GM12878 (cell line): ENCODE data around the gene SNX33. TPM values are rescaled to one million over a fixed set of nuclear protein-coding genes. Genes with fewer than 3 reads are reported as not detected.

Experiments
- CHD1 ChIP-seq: IDR thresholded peaks from 2 replicates; pipeline ENCODE4 v1.6.1; 2012; ENCODE audit warnings: low read depth, low read length, improper control_type of control experiment
- DPF2 ChIP-seq: fragments of 450-650 bp; IDR thresholded peaks from 2 replicates; pipeline ENCODE4 v1.6.1; 2017; ENCODE audit warnings: mild to moderate bottlenecking
- EZH2 ChIP-seq: IDR thresholded peaks from 2 replicates; pipeline ENCODE4 v1.6.1; 2012; ENCODE audit warnings: low read depth, mild to moderate bottlenecking, control low read depth, inconsistent platforms, low read length, borderline replicate concordance; ENCODE audit not compliant: control insufficient read depth
- FOS ChIP-seq: IDR thresholded peaks from 3 replicates; pipeline ENCODE4 v1.6.1; 2011; ENCODE audit warnings: borderline replicate concordance; ENCODE audit not compliant: insufficient read length; ENCODE audit errors: extremely low read depth
- FOXM1 ChIP-seq: IDR thresholded peaks from 2 replicates; pipeline ENCODE4 v1.6.1; 2012; ENCODE audit warnings: low read depth, mild to moderate bottlenecking, inconsistent platforms, low read length, moderate library complexity
- GATAD2B ChIP-seq: fragments of 450-650 bp; conservative IDR thresholded peaks from 2 replicates; pipeline ENCODE4 v1.6.1; 2017; ENCODE audit warnings: low read depth, mild to moderate bottlenecking, moderate library complexity
- HCFC1 ChIP-seq: fragments of 150-350 bp; IDR thresholded peaks from 2 replicates; pipeline ENCODE4 v1.6.1; 2014; ENCODE audit warnings: low read length
- JUNB ChIP-seq: IDR thresholded peaks from 2 replicates; pipeline ENCODE4 v1.6.1; 2016; ENCODE audit warnings: antibody characterized with exemption, mild to moderate bottlenecking
- MYC ChIP-seq: IDR thresholded peaks from 2 replicates; pipeline ENCODE4 v1.6.1; 2011; ENCODE audit warnings: mild to moderate bottlenecking, low read length, moderate library complexity, inconsistent platforms; ENCODE audit not compliant: insufficient read depth, insufficient replicate concordance, insufficient read length, severe bottlenecking
- NFIC ChIP-seq: IDR thresholded peaks from 2 replicates; pipeline ENCODE4 v1.6.1; 2012; ENCODE audit warnings: low read depth, mild to moderate bottlenecking, inconsistent platforms, low read length, moderate library complexity
- NR2C1 ChIP-seq: fragments of 450-650 bp; IDR thresholded peaks from 2 replicates; pipeline ENCODE4 v1.6.1; 2017; ENCODE audit warnings: antibody characterized with exemption, mild to moderate bottlenecking, moderate library complexity
- NR2F1 ChIP-seq: fragments of 450-650 bp; conservative IDR thresholded peaks from 2 replicates; pipeline ENCODE4 v1.6.1; 2017; ENCODE audit warnings: mild to moderate bottlenecking
- POLR2AphosphoS5 ChIP-seq: IDR thresholded peaks from 2 replicates; pipeline ENCODE4 v1.6.1; 2011; ENCODE audit warnings: mild to moderate bottlenecking, low read length, inconsistent platforms
- RB1 ChIP-seq: fragments of 450-650 bp; formaldehyde crosslinking; IDR thresholded peaks from 2 replicates; pipeline ENCODE4 v1.6.1; 2017; ENCODE audit warnings: mild to moderate bottlenecking, borderline replicate concordance
- RCOR1 ChIP-seq: conservative IDR thresholded peaks from 2 replicates; pipeline ENCODE4 v1.6.1; 2012; ENCODE audit warnings: low read depth, low read length, improper control_type of control experiment
- RUNX3 ChIP-seq: IDR thresholded peaks from 2 replicates; pipeline ENCODE4 v1.6.1; 2012; ENCODE audit warnings: low read length, inconsistent platforms
- SIX5 ChIP-seq: IDR thresholded peaks from 2 replicates; pipeline ENCODE4 v1.6.1; 2011; ENCODE audit warnings: mild to moderate bottlenecking, low read depth, low read length, moderate library complexity; ENCODE audit not compliant: severe bottlenecking
- SMAD5 ChIP-seq: IDR thresholded peaks from 2 replicates; pipeline ENCODE4 v1.6.1; 2016; ENCODE audit warnings: antibody characterized with exemption, low read depth
- SP1 ChIP-seq: IDR thresholded peaks from one replicate; pipeline ENCODE4 v1.6.1; 2011; ENCODE audit warnings: low read depth, low read length
- TBL1XR1 ChIP-seq: IDR thresholded peaks from 2 replicates; pipeline ENCODE4 v1.6.1; 2012; ENCODE audit warnings: low read depth, low read length, improper control_type of control experiment
- WRNIP1 ChIP-seq: IDR thresholded peaks from 2 replicates; pipeline ENCODE4 v1.6.1; 2011; ENCODE audit warnings: low read depth, low read length, improper control_type of control experiment, borderline replicate concordance
- YY1 ChIP-seq: IDR thresholded peaks from 2 replicates; pipeline ENCODE4 v1.6.1; 2011; ENCODE audit warnings: low read depth, mild to moderate bottlenecking, low read length
- ZNF24 ChIP-seq: fragments of 450-650 bp; IDR thresholded peaks from 2 replicates; pipeline ENCODE4 v1.6.1; 2017; ENCODE audit warnings: antibody characterized with exemption, mild to moderate bottlenecking
- polyA plus RNA-seq, 11 experiments: library from polyadenylated mRNA; depleted of rRNA in 4 of 11; unstranded in 6 of 11; stranded (reverse) in 5 of 11; fragments of >200 nt; fragmentation: Nextera tagmentation in 4 of 11; fragmentation: Illumina TruSeq in 1 of 11; extraction: Ambion mirVana in 4 of 11; extraction: Trizol in 1 of 11; gene quantifications; 1 replicate in 1 of 11; 2 replicates in 10 of 11; pipeline versions ENCODE4 v1.2.1 to v1.2.3, GENCODE V29; 2011 to 2016; ENCODE audit warnings: inconsistent platforms in 2 of 11, missing spikeins in 2 of 11, low read depth in 1 of 11
- total RNA-seq, 4 experiments: library from RNA; depleted of rRNA in 3 of 4; stranded (reverse); fragments of >200 nt in 3 of 4; fragmentation: Illumina TruSeq in 1 of 4; extraction: Trizol in 1 of 4; gene quantifications; 2 replicates each; pipeline versions ENCODE4 v1.2.1 to v1.2.3, GENCODE V29; 2013 to 2021
- TF ChIP-seq, protein P1 (sequence below): fragments of 450-650 bp; formaldehyde crosslinking; IDR thresholded peaks from 2 replicates; pipeline ENCODE4 v1.4.0; 2022; ENCODE audit warnings: mild to moderate bottlenecking, moderate library complexity
- TF ChIP-seq, protein P2 (sequence below): fragments of 450-650 bp; IDR thresholded peaks from 2 replicates; pipeline ENCODE4 v1.6.1; 2017; ENCODE audit warnings: low read depth, mild to moderate bottlenecking, moderate library complexity
- TF ChIP-seq, protein P3 (sequence below): IDR thresholded peaks from 2 replicates; pipeline ENCODE4 v1.6.1; 2012; ENCODE audit warnings: low read depth, low read length, improper control_type of control experiment

SNX33 gene
- total and polyA plus RNA-seq, 10 of the 15 experiments (the other 5 are each of a cell fraction or from before 2014, with no cell fraction given), result 0.13 to 1.9 (median 0.55) TPM

DNA sequence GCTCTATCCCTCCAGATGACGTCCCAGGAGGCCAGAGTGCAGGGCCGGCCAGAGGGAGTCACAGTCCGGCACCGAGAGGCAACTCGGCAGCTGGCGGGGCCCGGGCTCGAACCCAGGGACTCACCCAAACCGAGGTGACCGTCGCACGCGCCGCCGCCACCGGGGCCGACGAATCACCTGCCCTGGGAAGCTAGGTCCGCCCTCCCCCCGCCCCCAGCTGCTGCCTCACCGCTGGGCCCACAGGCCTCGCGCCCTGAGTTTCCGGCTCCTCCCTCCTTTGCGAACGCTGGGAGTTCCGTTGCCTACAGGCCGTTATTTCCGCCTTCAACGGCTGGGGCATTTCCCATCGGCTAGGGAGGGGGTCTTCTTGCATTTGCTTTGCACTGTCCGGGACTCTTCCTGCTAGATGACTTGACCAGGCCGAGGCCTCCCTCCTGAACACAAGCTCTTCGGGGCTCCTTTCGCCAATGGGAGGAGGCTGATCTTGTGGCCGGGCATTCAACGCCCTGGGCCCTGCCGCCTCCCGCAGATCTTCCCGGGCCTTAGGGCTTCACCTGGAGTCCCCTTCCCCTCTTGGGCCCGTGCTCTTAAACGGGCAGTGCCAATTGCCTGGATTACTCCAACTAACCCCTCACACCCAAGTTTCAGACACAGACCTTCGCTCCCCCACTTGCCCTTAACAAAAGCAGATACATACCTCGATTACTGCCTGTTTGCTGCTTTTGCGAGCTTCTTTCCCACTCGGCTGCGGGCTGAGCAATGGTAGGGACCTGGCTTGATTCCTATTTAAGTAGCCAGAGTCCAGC lies 22.0 kb upstream of the SNX33 start, which contains the start of gene SNUPN (continued):
- TF ChIP-seq, protein P1, sequence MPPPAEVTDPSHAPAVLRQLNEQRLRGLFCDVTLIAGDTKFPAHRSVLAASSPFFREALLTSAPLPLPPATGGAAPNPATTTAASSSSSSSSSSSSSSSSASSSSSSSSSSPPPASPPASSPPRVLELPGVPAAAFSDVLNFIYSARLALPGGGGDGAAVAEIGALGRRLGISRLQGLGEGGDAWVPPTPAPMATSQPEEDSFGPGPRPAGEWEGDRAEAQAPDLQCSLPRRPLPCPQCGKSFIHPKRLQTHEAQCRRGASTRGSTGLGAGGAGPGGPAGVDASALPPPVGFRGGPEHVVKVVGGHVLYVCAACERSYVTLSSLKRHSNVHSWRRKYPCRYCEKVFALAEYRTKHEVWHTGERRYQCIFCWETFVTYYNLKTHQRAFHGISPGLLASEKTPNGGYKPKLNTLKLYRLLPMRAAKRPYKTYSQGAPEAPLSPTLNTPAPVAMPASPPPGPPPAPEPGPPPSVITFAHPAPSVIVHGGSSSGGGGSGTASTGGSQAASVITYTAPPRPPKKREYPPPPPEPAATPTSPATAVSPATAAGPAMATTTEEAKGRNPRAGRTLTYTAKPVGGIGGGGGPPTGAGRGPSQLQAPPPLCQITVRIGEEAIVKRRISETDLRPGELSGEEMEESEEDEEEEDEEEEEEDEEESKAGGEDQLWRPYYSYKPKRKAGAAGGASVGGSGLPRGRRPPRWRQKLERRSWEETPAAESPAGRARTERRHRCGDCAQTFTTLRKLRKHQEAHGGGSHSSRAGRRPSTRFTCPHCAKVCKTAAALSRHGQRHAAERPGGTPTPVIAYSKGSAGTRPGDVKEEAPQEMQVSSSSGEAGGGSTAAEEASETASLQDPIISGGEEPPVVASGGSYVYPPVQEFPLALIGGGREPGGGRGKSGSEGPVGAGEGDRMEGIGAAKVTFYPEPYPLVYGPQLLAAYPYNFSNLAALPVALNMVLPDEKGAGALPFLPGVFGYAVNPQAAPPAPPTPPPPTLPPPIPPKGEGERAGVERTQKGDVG (CRISPR knock-in tag), result no peak
- TF ChIP-seq, protein P2, sequence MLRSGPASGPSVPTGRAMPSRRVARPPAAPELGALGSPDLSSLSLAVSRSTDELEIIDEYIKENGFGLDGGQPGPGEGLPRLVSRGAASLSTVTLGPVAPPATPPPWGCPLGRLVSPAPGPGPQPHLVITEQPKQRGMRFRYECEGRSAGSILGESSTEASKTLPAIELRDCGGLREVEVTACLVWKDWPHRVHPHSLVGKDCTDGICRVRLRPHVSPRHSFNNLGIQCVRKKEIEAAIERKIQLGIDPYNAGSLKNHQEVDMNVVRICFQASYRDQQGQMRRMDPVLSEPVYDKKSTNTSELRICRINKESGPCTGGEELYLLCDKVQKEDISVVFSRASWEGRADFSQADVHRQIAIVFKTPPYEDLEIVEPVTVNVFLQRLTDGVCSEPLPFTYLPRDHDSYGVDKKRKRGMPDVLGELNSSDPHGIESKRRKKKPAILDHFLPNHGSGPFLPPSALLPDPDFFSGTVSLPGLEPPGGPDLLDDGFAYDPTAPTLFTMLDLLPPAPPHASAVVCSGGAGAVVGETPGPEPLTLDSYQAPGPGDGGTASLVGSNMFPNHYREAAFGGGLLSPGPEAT, result peak; percentile 98
- TF ChIP-seq DPF2, result peak; percentile 29; the same call in 1 of the 2 replicates
- no peak for TF ChIP-seq FOS
- TF ChIP-seq HCFC1, result peak; percentile 57
- no peak for TF ChIP-seq EZH2
- no peak for TF ChIP-seq NFIC
- peak; percentile 45; the same call in 1 of the 2 replicates for TF ChIP-seq RUNX3
- TF ChIP-seq YY1, result 0 out of 2 replicates have a peak, but pooled peaks have one; percentile 30
- peak; percentile 81 for TF ChIP-seq SP1
- TF ChIP-seq, protein P3, sequence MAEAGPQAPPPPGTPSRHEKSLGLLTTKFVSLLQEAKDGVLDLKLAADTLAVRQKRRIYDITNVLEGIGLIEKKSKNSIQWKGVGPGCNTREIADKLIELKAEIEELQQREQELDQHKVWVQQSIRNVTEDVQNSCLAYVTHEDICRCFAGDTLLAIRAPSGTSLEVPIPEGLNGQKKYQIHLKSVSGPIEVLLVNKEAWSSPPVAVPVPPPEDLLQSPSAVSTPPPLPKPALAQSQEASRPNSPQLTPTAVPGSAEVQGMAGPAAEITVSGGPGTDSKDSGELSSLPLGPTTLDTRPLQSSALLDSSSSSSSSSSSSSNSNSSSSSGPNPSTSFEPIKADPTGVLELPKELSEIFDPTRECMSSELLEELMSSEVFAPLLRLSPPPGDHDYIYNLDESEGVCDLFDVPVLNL, result no peak
- peak; percentile 83 for TF ChIP-seq MYC
- TF ChIP-seq POLR2AphosphoS5, result peak; percentile 85
- peak; percentile 72 for TF ChIP-seq GATAD2B
- TF ChIP-seq SMAD5, result no peak; the same call in 1 of the 2 replicates
- TF ChIP-seq TBL1XR1, result peak; percentile 61; the same call in 1 of the 2 replicates
- TF ChIP-seq RCOR1, result peak; percentile 84; the same call in 1 of the 2 replicates
- no peak for TF ChIP-seq WRNIP1
- TF ChIP-seq CHD1, result 0 out of 2 replicates have a peak, but pooled peaks have one; percentile 49
- TF ChIP-seq JUNB, result no peak
- TF ChIP-seq ZNF24, result no peak; the same call in 1 of the 2 replicates
- TF ChIP-seq NR2F1, result peak; percentile 85
- TF ChIP-seq SIX5, result no peak
- no peak for TF ChIP-seq FOXM1
- TF ChIP-seq RB1, result peak; percentile 54; the same call in 1 of the 2 replicates
- TF ChIP-seq NR2C1, result no peak
